Retina (tissue), 1 donor: ENCODE measurements around the gene PLVAP.

ENCODE experiments used
- DNase-seq: peaks from one replicate; pipeline ENCODE4 v3.0.0-alpha.2; 2016

The PLVAP gene

GRCh38 chr19:17357078-17357666 is 20.0 kb downstream of the PLVAP start:
- DNase-seq, result no peak

DNA sequence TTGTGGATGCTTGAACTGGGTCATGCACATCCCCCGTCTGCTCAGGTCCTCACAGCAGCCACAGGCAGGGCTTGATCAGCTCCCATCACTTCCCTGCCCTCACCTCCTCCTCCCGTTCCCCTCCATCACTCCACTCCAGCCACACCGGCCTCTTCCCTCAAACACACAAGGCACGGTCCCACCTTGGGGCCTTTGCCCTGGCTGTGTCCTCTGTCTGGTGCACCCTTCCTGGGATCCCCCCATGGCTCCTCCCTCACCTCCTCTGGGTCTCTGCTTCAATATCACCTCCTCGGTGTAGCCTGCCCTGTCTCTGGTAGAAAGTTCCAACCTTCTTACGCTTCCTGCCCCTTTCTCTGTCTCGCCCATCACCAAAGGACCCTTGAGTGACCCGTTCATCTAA is 23.8 kb downstream of the PLVAP start:
- no peak for DNase-seq

DNA sequence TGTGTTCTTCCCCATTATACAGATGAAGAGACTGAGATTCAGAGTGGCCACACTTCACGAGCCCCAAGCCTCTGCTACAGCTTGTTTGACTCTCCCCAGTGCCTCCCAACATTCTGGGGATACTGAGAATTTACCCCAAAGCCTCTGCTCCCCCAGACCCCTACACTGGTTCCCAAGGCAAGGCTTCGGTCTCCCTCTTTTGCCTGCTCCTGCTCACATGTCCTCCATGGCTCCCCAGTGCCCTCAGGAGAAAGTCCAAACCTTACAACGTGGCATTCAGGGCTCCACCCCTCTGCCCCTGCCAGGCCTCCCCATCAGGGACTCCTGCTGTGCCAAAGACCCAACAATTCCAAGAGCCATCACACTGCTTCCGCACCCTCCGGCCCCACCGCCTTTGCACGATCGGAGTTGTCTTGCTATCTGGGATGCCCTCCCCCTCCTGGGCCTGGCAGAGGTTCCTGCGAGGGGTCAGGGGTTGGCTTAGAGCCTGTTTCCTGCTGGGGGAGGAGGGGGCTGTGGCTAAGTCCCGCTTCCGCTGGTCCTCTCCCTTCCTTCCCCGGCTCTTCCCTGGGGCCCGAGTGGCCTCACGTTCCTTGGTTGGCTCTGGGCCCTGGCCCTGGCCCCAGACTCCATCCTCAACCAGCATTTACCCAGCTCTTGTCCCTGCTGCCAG is 24.4 kb downstream of the PLVAP start:
- no peak for DNase-seq

DNA sequence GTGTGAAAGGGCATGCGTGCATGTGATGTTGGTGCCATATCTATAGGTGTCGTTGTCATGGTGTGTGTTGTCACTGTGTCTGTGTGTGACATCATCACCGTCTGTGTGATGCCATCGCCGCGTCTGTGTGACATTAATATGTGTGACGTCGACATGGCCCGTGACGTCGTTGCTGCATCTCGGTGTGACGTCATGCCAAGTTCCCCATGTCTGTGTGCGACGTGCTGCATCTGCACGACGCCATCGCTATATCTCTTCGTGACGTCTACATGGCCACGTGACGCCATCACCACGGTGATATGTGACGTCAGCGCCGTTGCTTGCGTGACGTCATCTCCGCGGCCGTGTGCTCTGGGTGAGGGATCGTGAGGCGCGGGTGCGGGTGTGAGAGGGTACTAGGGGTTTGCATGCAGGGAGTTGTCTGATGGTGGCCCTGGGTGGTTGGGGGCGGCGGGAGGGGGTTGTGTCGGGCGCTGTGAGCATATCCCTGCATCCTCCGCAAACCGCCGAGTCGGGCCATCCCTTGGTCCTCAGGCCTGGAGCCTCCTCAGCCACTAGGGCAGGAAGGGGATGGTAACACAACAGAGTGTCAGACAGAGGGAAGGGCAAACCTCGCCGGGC is 25.2 kb downstream of the PLVAP start:
- DNase-seq, result no peak

- peak; percentile 57 for DNase-seq
Measured at GRCh38 chr19:17348700-17349099, 28.4 kb downstream of the PLVAP start.

GRCh38 chr19:17347877-17348276 is 29.3 kb downstream of the PLVAP start:
- no peak for DNase-seq

DNA sequence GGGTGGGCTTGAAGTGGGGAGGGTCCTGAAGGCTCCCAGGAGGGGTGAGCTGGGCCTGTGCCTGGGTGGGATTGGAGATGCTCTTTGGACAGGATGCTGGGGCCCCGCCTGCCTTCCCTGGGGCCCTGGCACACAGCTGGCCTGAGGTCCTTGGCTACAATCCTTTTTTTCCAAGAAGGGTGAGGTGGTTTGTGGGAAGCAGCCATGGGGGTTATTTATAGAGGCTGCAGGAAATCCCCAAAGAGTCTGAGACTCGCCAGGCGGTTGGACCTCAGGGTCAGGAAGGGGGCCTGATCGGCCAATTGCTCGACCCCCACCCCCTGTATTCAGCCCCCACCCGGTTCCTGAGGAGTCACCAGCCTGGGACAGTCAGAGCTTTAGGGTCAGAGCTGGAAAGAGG is 29.8 kb downstream of the PLVAP start:
- DNase-seq, result no peak

- DNase-seq, result peak; percentile 88
Measured at GRCh38 chr19:17346109-17346671, 31.0 kb downstream of the PLVAP start.

DNA sequence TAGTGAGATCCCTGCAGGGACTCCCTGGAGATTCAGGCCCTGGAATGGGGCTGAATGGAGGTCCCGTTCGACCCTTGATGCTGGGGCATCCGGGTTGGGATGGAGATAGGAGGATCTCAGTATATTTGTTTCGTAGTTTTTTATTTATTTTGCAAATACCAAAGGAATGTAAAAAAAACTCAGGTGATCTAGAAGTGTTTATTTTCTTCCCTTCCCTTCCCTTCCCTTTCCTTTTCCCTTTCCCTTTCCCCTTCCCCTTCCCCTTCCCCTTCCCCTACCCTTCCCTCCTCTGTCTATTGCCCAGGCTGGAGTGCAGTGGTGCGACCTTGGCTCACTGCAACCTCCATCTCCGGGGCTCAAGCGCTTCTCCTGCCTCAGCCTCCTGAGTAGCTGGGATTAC is 35.3 kb downstream of the PLVAP start:
- no peak for DNase-seq

GRCh38 chr19:17341386-17341785 is 35.8 kb downstream of the PLVAP start:
- DNase-seq, result no peak

- DNase-seq, result no peak
Measured at GRCh38 chr19:17340871-17341357, 36.2 kb downstream of the PLVAP start.

- no peak for DNase-seq
Measured at GRCh38 chr19:17340302-17340870, 36.8 kb downstream of the PLVAP start.

DNA sequence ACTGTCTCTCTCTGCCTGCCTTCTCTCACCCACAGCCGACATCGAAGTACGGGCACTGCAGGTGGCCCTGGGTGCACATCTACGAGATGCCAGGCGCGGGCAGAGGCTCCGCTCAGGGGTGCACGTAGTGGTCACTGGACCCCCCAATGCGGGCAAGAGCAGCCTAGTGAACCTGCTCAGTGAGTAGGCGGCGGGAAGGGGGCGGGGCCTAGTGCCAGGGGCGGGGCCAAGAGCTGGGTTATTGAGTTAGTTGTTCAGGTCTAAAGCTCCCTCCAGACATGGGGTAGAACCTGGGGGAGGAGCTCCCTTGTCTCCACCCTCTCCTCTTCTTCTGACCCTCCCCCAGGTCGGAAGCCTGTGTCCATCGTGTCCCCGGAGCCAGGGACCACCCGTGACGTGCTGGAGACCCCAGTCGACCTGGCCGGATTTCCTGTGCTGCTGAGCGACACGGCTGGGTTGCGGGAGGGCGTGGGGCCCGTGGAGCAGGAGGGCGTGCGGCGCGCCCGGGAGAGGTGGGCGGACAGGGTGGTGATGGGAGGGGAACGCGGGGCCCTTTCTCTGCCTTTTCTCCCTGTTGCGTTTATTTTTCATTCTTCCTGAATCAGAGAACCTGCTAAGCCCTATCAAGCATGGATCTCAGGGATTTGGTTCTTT is 37.9 kb downstream of the PLVAP start:
- no peak for DNase-seq

- DNase-seq, result no peak
Measured at GRCh38 chr19:17338433-17339078, 38.6 kb downstream of the PLVAP start.

DNA sequence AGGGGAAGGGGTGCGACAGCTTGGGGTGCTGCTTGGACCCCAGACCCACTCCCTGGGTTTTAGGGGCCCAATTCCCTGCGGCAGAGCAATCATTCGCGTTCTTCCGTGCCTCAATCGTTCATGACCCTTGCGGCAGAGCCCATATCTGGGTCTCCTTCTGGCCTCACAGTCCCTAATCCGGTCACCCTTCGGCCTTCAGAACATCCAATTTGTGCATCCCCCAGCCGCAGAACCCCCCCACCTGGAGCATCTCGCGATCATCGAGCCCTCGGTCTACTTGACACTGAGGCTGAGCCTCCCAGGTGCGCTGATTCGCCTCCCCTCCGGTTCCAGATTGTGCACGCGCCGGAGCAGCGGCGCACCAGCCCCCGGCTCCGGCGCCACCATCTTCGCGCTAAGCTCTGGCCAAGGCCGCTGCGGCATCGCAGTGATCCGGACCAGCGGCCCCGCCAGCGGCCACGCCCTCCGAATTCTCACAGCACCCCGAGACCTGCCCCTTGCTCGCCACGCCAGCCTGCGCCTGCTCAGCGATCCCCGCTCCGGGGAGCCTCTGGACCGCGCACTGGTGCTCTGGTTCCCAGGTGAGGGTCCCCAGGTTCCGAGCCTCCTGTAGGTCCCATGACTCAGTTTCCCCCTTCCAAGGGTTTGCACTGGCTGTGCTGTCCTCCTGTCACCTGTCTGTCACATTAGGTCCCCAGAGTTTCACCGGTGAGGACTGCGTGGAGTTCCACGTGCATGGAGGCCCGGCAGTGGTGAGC is 39.3 kb downstream of the PLVAP start:
- DNase-seq, result no peak

GRCh38 chr19:17336872-17337674 is 40.1 kb downstream of the PLVAP start, which contains the start of gene GTPBP3:
TSS of gene GTPBP3 (plus strand) at chr19:17337553. CDS start at chr19:17337612, 59 bp downstream.
- peak; percentile 93 for DNase-seq

- DNase-seq, result no peak
Measured at GRCh38 chr19:17335575-17335974, 41.6 kb downstream of the PLVAP start.

DNA sequence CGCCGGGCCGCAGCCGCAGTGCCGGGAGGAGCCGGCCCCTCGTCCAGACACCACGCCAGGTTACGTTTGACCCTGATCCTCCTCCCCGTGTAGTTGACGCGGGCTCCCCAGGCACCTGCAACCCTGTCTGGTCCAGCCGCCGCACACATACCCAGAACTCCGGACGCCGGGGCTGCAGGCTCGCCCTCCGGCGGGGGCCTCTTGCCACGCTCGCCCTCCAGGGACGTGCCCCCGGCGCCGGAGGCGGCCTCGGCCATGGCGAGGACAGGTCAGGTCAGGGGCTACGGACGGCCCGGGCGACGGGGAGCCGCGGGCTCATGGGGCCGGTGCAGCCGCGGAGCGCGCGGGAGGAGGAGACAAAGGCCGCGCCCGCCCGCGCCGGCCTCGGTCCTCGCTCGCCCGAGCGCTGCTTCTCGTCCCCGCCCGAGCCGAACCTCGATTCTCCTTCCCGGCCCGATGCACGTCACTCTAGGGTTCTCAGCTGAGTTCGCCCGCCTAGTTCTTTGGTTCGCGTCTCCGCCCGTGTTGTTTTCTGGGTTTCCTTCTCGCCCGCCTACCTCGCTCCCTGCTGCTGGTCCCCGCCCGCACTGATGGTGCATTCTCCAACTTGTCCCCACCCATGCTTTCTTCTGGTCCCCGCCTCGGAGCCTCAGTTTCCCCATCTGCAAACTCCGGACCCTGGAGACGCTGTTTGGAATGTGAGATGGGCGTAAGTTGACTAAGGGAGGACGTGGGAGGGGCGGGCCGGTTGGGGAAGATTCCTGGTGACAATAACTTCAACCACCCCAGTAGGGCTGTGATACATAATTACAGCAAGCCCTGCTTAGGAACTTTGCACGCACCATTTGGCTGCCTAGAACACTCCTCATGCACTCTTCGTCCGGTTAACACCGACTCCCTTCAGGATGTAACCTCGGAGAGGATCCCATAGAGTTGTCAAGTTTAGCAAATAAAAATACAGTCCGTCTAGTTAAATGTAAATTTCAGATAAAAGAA is 42.4 kb downstream of the PLVAP start, which contains the start of gene ANO8:
TSS of gene ANO8 (minus strand) at position 442 of the 996 bp plus-strand sequence. CDS start at position 257, 185 bp downstream.
- DNase-seq, result peak; percentile 96
